GM18861 (cell line): ENCODE data around the gene MAD1L1.

ENCODE experiments used
- ATAC-seq: cut with Tn5 transposase; IDR thresholded peaks from one replicate; pipeline ENCODE4 v1.9.1; 2021; ENCODE audit not compliant: unreplicated experiment

The MAD1L1 gene

GRCh38 chr7:1814089-1814811 is 418.5 kb downstream of the MAD1L1 start:
- no peak for ATAC-seq

GRCh38 chr7:1813394-1814088 is 419.2 kb downstream of the MAD1L1 start:
- no peak for ATAC-seq

GRCh38 chr7:1812509-1813393 is 420.0 kb downstream of the MAD1L1 start:
- ATAC-seq = no peak

- no peak for ATAC-seq
These were observed 420.8 kb downstream of the MAD1L1 start for GRCh38 chr7:1811850-1812508.

GRCh38 chr7:1810961-1811849 is 421.5 kb downstream of the MAD1L1 start:
- ATAC-seq = no peak

- no peak for ATAC-seq
These were observed 422.2 kb downstream of the MAD1L1 start for GRCh38 chr7:1810521-1810920.

GRCh38 chr7:1809601-1810258 is 423.0 kb downstream of the MAD1L1 start:
- ATAC-seq = no peak

- ATAC-seq = no peak
These were observed 423.7 kb downstream of the MAD1L1 start for GRCh38 chr7:1809070-1809469.

GRCh38 chr7:1807821-1808600 is 424.7 kb downstream of the MAD1L1 start:
- no peak for ATAC-seq

- no peak for ATAC-seq
These were observed 426.4 kb downstream of the MAD1L1 start for GRCh38 chr7:1806354-1806753.

GRCh38 chr7:1804310-1804709 is 428.4 kb downstream of the MAD1L1 start:
- no peak for ATAC-seq

GRCh38 chr7:1802899-1803298 is 429.8 kb downstream of the MAD1L1 start:
- ATAC-seq = no peak

GRCh38 chr7:1800902-1801301 is 431.8 kb downstream of the MAD1L1 start:
- ATAC-seq = no peak

- ATAC-seq = no peak
These were observed 434.6 kb downstream of the MAD1L1 start for GRCh38 chr7:1798191-1798590.

- ATAC-seq = no peak
These were observed 437.7 kb downstream of the MAD1L1 start for GRCh38 chr7:1794888-1795542.

- ATAC-seq = no peak
These were observed 445.0 kb downstream of the MAD1L1 start for GRCh38 chr7:1787681-1788235.

GRCh38 chr7:1787241-1787640 is 445.5 kb downstream of the MAD1L1 start:
- no peak for ATAC-seq

GRCh38 chr7:1785839-1786238 is 446.9 kb downstream of the MAD1L1 start:
- no peak for ATAC-seq
